ACHN (cell line): ENCODE data around the gene HNRNPU.
"Not testable (repeated sequence)": the region's sequence is repeated elsewhere in the genome, so short reads cannot be mapped to it uniquely, and the experiment has no call there.

Source experiments
- DNase-seq: peaks from one replicate; pipeline ENCODE4 v3.0.0-alpha.2; 2015
- in situ Hi-C: cut with HindIII; loops from 2 replicates; pipeline ENCODE4 v1.10.0; 2017; ENCODE audit warnings: low sequenced_read_pairs, low pct_ligation_motif_present, low pct_unique_long_range_greater_than_20kb

The HNRNPU gene

GRCh38 chr1:244844155-244845121 lies 19.9 kb downstream of the HNRNPU start:
- in situ Hi-C loops, result no loop called here
- no peak for DNase-seq

GRCh38 chr1:244843148-244843978 lies 21.0 kb downstream of the HNRNPU start:
- DNase-seq, result no peak
- in situ Hi-C loops, result no loop called here

GRCh38 chr1:244841273-244841927 lies 22.9 kb downstream of the HNRNPU start:
- in situ Hi-C loops, result no loop called here
- DNase-seq, result no peak

GRCh38 chr1:244840219-244840794 lies 24.0 kb downstream of the HNRNPU start:
- no peak for DNase-seq
- in situ Hi-C loops, result no loop called here

- in situ Hi-C loops, result no loop called here
- peak; percentile 25 for DNase-seq
These were observed 24.7 kb downstream of the HNRNPU start for GRCh38 chr1:244839656-244840055.

- DNase-seq, result no peak
- in situ Hi-C loops, result no loop called here
These were observed 26.6 kb downstream of the HNRNPU start for GRCh38 chr1:244837597-244838258.

GRCh38 chr1:244836584-244836983 lies 27.8 kb downstream of the HNRNPU start:
- no peak for DNase-seq
- in situ Hi-C loops, result no loop called here

GRCh38 chr1:244836135-244836521 lies 28.2 kb downstream of the HNRNPU start:
- DNase-seq, result peak; percentile 51
- in situ Hi-C loops, result no loop called here

- in situ Hi-C loops, result no loop called here
- peak; percentile 92 for DNase-seq
These were observed 28.8 kb downstream of the HNRNPU start, which contains the start of gene COX20 for GRCh38 chr1:244835276-244836134. TSS of gene COX20 (plus strand) at chr1:244835658. CDS start at chr1:244835715, 57 bp downstream.

- in situ Hi-C loops, result no loop called here
- peak; percentile 94 for DNase-seq
These were observed 29.6 kb downstream of the HNRNPU start for GRCh38 chr1:244834543-244835275.

GRCh38 chr1:244833734-244834542 lies 30.4 kb downstream of the HNRNPU start:
- in situ Hi-C loops, result no loop called here
- DNase-seq, result peak; percentile 85

GRCh38 chr1:244833260-244833659 lies 31.1 kb downstream of the HNRNPU start:
- DNase-seq, in situ Hi-C loops: not testable (repeated sequence)

- in situ Hi-C loops, result no loop called here
- DNase-seq, result no peak
These were observed 33.7 kb downstream of the HNRNPU start for GRCh38 chr1:244830639-244831038.

GRCh38 chr1:244826712-244827111 lies 37.6 kb downstream of the HNRNPU start:
- no peak for DNase-seq
- in situ Hi-C loops, result no loop called here

- DNase-seq, result no peak
- in situ Hi-C loops, result no loop called here
These were observed 41.5 kb downstream of the HNRNPU start for GRCh38 chr1:244822878-244823277.

- in situ Hi-C loops, result no loop called here
- DNase-seq, result no peak
These were observed 43.2 kb downstream of the HNRNPU start for GRCh38 chr1:244821134-244821533.
